ENCODE measurements around the gene CDV3.

CDV3 gene

DNA sequence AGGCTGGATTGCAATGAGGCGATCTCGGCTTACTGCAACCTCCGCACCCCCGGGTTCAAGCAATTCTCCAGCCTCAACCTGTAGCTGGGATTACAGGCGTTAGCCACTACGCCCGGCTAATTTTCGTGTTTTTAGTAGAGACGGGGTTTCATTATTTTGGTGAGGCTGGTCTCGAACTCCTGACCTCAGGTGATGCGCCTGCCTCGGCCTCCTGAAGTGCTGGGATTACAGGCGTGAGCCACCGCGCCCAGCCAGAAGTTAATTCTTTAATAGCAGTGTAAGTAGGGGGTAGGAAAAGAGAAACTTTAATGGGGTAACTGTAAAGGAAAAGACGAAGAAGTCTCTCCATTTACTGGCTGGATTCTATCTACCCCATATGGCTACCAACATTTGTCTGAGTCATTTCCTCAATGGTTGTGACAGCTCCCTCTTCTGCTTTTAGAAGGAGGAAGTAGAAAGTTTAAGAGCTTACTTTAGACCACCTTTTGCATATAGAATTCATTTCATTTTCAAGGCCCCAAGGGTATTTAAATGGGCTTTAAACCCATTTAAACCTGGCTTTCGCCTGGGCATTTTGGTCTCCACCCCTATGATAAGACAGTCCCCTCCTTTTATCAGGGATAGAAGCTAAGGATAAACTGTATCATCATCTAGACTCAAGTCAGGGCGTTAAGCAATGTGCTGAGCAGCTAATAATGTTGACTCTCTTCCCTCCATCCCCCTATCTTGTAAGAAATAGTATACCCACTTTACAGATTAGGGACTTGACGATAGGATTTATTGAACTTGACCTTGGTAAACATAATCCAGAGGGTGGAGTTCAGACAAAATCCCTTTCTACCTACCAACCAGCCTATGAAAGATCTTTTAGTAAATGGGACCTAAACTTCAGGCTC is 1.1 kb upstream of the CDV3 start:
- H2BK120ac ChIP-seq (ENCODE audit: insufficient read depth, low read length, poor library complexity): peak overlapping the region; percentile 90
- H3K79me2 ChIP-seq (ENCODE audit: control insufficient read depth, insufficient read depth, low read length, poor library complexity): peaks cover 21% of the 10 kb centered on the region
- H3K36me3 ChIP-seq (ENCODE audit: control insufficient read depth in 1 of 2, insufficient read depth in 2 of 2, low read length in 2 of 2): peaks cover under 1 to 4% of the 10 kb centered on the region in 2 experiments
- peak overlapping the region; percentile 32 for H4K8ac ChIP-seq (ENCODE audit: low read depth, low read length)
- H2AFZ ChIP-seq (ENCODE audit: insufficient read depth, low read length, poor library complexity): no peak overlapping the region
- peak overlapping the region; percentile 75 for H3K27ac ChIP-seq (ENCODE audit: low read depth, low read length)
- no peak for DNase-seq
- peaks cover 38% of the 10 kb centered on the region for H3K79me1 ChIP-seq (ENCODE audit: low read length)
- H2BK5ac ChIP-seq (ENCODE audit: low read depth, low read length, poor library complexity): peak overlapping the region; percentile 51
- no peaks in the 10 kb centered on the region for H3K9me3 ChIP-seq (ENCODE audit: insufficient read depth, low read depth, low read length)
- H3K9ac ChIP-seq (ENCODE audit: low read length): no peak overlapping the region
- H4K12ac ChIP-seq (ENCODE audit: low read depth, low read length): no peak overlapping the region
- no peaks in the 10 kb centered on the region for H3K27me3 ChIP-seq (ENCODE audit: insufficient read depth, low read length)
- no peak overlapping the region for H3K14ac ChIP-seq (ENCODE audit: low read length)
- H3K23ac ChIP-seq (ENCODE audit: low read length): no peak overlapping the region
- H3K4me1 ChIP-seq (ENCODE audit: control insufficient read depth in 1 of 2, insufficient read depth in 2 of 2, low read length in 2 of 2): peaks cover 25 to 36% of the 10 kb centered on the region in 2 experiments
- no CpG with 5 or more reads among the region's 19 CpGs for WGBS (ENCODE audit: extremely low coverage, insufficient coverage, insufficient read length)
- peak overlapping the region; percentile 41 for H4K91ac ChIP-seq (ENCODE audit: low read depth, low read length)
- H3K18ac ChIP-seq (ENCODE audit: low read length): no peak overlapping the region
- H2AK5ac ChIP-seq (ENCODE audit: low read length): no peak overlapping the region
- H3K4me2 ChIP-seq (ENCODE audit: low read length): peak overlapping the region; percentile 53
- no peak overlapping the region for H3K4ac ChIP-seq (ENCODE audit: low read depth, low read length)
- no peak overlapping the region for H3K4me3 ChIP-seq (ENCODE audit: low read depth, low read length)
- H2BK12ac ChIP-seq (ENCODE audit: low read length): peak overlapping the region; percentile 13

- Histone ChIP-seq H3K9ac (ENCODE audit: low read length) (no peak overlapping the region), H2AFZ (ENCODE audit: insufficient read depth, low read length, poor library complexity) (no peak overlapping the region), H3K14ac (ENCODE audit: low read length) (no peak overlapping the region), H3K27me3 (ENCODE audit: insufficient read depth, low read length) (no peaks in the 10 kb centered on the region), H3K36me3 (ENCODE audit: control insufficient read depth in 1 of 2, insufficient read depth in 2 of 2, low read length in 2 of 2) (peaks cover 6 to 8% of the 10 kb centered on the region in 2 experiments), H4K91ac (ENCODE audit: low read depth, low read length) (no peak overlapping the region), H3K27ac (ENCODE audit: low read depth, low read length) (peak overlapping the region; percentile 75), H2AK5ac (ENCODE audit: low read length) (no peak overlapping the region), H3K9me3 (ENCODE audit: insufficient read depth, low read depth, low read length) (no peaks in the 10 kb centered on the region), H3K79me2 (ENCODE audit: control insufficient read depth, insufficient read depth, low read length, poor library complexity) (peaks cover 24% of the 10 kb centered on the region), H3K79me1 (ENCODE audit: low read length) (peaks cover 38% of the 10 kb centered on the region), H3K4me2 (ENCODE audit: low read length) (peak overlapping the region; percentile 53), H2BK12ac (ENCODE audit: low read length) (no peak overlapping the region), H2BK5ac (ENCODE audit: low read depth, low read length, poor library complexity) (no peak overlapping the region), H2BK120ac (ENCODE audit: insufficient read depth, low read length, poor library complexity) (no peak overlapping the region), H4K8ac (ENCODE audit: low read depth, low read length) (no peak overlapping the region), H3K4ac (ENCODE audit: low read depth, low read length) (no peak overlapping the region), H3K23ac (ENCODE audit: low read length) (no peak overlapping the region), H3K4me1 (ENCODE audit: control insufficient read depth in 1 of 2, insufficient read depth in 2 of 2, low read length in 2 of 2) (peaks cover 23 to 34% of the 10 kb centered on the region in 2 experiments), H3K4me3 (ENCODE audit: low read depth, low read length) (peak overlapping the region; percentile 95), H4K12ac (ENCODE audit: low read depth, low read length) (no peak overlapping the region), H3K18ac (ENCODE audit: low read length) (no peak overlapping the region)
- no CpG with 5 or more reads among the region's 33 CpGs for WGBS (ENCODE audit: extremely low coverage, insufficient coverage, insufficient read length)
- peak; percentile 100 for DNase-seq
Measured at GRCh38 chr3:133573054-133573628, 345 bp upstream of the CDV3 start.

GRCh38 chr3:133574260-133574881 is 885 bp downstream of the CDV3 start:
- Histone ChIP-seq H3K79me1 (ENCODE audit: low read length) (peaks cover 28% of the 10 kb centered on the region), H4K8ac (ENCODE audit: low read depth, low read length) (peak overlapping the region; percentile 63), H2BK12ac (ENCODE audit: low read length) (peak overlapping the region; percentile 20), H4K12ac (ENCODE audit: low read depth, low read length) (peak overlapping the region; percentile 74), H3K36me3 (ENCODE audit: control insufficient read depth in 1 of 2, insufficient read depth in 2 of 2, low read length in 2 of 2) (peaks cover 6 to 14% of the 10 kb centered on the region in 2 experiments), H2BK120ac (ENCODE audit: insufficient read depth, low read length, poor library complexity) (peak overlapping the region; percentile 60), H3K18ac (ENCODE audit: low read length) (peak overlapping the region; percentile 86), H3K9me3 (ENCODE audit: insufficient read depth, low read depth, low read length) (no peaks in the 10 kb centered on the region), H3K4me2 (ENCODE audit: low read length) (peak overlapping the region; percentile 71), H3K14ac (ENCODE audit: low read length) (peak overlapping the region; percentile 88), H3K23ac (ENCODE audit: low read length) (no peak overlapping the region), H3K4me3 (ENCODE audit: low read depth, low read length) (peak overlapping the region; percentile 95), H3K79me2 (ENCODE audit: control insufficient read depth, insufficient read depth, low read length, poor library complexity) (peaks cover 22% of the 10 kb centered on the region), H4K91ac (ENCODE audit: low read depth, low read length) (peak overlapping the region; percentile 90), H3K4ac (ENCODE audit: low read depth, low read length) (peak overlapping the region; percentile 97), H3K27ac (ENCODE audit: low read depth, low read length) (peak overlapping the region; percentile 100), H2AFZ (ENCODE audit: insufficient read depth, low read length, poor library complexity) (peak overlapping the region; percentile 60), H3K27me3 (ENCODE audit: insufficient read depth, low read length) (no peaks in the 10 kb centered on the region), H3K9ac (ENCODE audit: low read length) (peak overlapping the region; percentile 99), H2AK5ac (ENCODE audit: low read length) (no peak overlapping the region), H3K4me1 (ENCODE audit: control insufficient read depth in 1 of 2, insufficient read depth in 2 of 2, low read length in 2 of 2) (peaks cover 13 to 25% of the 10 kb centered on the region in 2 experiments), H2BK5ac (ENCODE audit: low read depth, low read length, poor library complexity) (peak overlapping the region; percentile 95)
- DNase-seq: peak; percentile 85
- WGBS (ENCODE audit: extremely low coverage, insufficient coverage, insufficient read length): no CpG with 5 or more reads among the region's 54 CpGs

GRCh38 chr3:133575086-133575485 is 1.6 kb downstream of the CDV3 start:
- Histone ChIP-seq H2AK5ac (ENCODE audit: low read length) (no peak overlapping the region), H3K9ac (ENCODE audit: low read length) (peak overlapping the region; percentile 99), H3K9me3 (ENCODE audit: insufficient read depth, low read depth, low read length) (no peaks in the 10 kb centered on the region), H3K4me1 (ENCODE audit: control insufficient read depth in 1 of 2, insufficient read depth in 2 of 2, low read length in 2 of 2) (peaks cover 13 to 20% of the 10 kb centered on the region in 2 experiments), H3K4me3 (ENCODE audit: low read depth, low read length) (no peak overlapping the region), H3K27ac (ENCODE audit: low read depth, low read length) (no peak overlapping the region), H4K91ac (ENCODE audit: low read depth, low read length) (no peak overlapping the region), H3K4ac (ENCODE audit: low read depth, low read length) (peak overlapping the region; percentile 97), H2BK120ac (ENCODE audit: insufficient read depth, low read length, poor library complexity) (no peak overlapping the region), H3K79me1 (ENCODE audit: low read length) (peaks cover 24% of the 10 kb centered on the region), H3K27me3 (ENCODE audit: insufficient read depth, low read length) (no peaks in the 10 kb centered on the region), H3K4me2 (ENCODE audit: low read length) (peak overlapping the region; percentile 71), H3K79me2 (ENCODE audit: control insufficient read depth, insufficient read depth, low read length, poor library complexity) (peaks cover 25% of the 10 kb centered on the region), H3K36me3 (ENCODE audit: control insufficient read depth in 1 of 2, insufficient read depth in 2 of 2, low read length in 2 of 2) (peaks cover 9 to 17% of the 10 kb centered on the region in 2 experiments), H2AFZ (ENCODE audit: insufficient read depth, low read length, poor library complexity) (no peak overlapping the region), H3K18ac (ENCODE audit: low read length) (no peak overlapping the region), H3K14ac (ENCODE audit: low read length) (no peak overlapping the region), H3K23ac (ENCODE audit: low read length) (no peak overlapping the region), H2BK12ac (ENCODE audit: low read length) (no peak overlapping the region), H4K12ac (ENCODE audit: low read depth, low read length) (no peak overlapping the region), H2BK5ac (ENCODE audit: low read depth, low read length, poor library complexity) (no peak overlapping the region), H4K8ac (ENCODE audit: low read depth, low read length) (no peak overlapping the region)
- peak in 1 of 2 donors; percentile 4 for DNase-seq
- no CpG with 5 or more reads among the region's 4 CpGs for WGBS (ENCODE audit: extremely low coverage, insufficient coverage, insufficient read length)
